Testis (tissue), 2 donors: ENCODE data around the gene COL26A1.

Source experiments
- CTCF ChIP-seq, 3 experiments: fragments of 450-650 bp in 2 of 3; fragments of 200-600 bp in 1 of 3; sonication (generic) in 1 of 3; IDR thresholded peaks; one replicate each; pipeline ENCODE4 v1.5.1; 2016 to 2019; ENCODE audit warnings: antibody characterized with exemption in 3 of 3, mild to moderate bottlenecking in 2 of 3, moderate library complexity in 1 of 3
- POLR2A ChIP-seq: fragments of 450-650 bp; IDR thresholded peaks from one replicate; pipeline ENCODE4 v1.6.1; 2017; ENCODE audit warnings: antibody characterized with exemption, mild to moderate bottlenecking, moderate library complexity

DNA sequence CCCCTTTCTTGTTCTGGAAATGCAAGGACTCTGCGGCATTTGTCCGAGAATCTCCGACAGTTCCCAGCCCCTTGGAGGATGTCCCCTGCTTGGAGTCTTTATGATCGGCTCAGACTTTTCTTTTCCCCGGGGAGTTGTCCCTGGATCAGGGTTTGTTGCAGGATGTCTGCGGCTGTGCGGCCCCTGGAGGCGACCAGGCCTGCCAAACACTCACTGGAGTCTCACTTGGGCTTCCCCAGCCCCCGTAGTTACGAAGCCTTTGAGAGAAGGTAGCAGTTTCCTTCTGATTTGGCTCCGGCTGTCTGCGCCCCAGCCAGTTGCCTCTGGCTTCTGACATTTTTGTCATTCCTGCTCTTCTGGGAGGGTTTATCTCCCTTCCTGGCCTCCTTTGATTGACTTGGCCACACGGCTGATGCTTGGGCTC is 16.1 kb downstream of the COL26A1 start:
- TF ChIP-seq CTCF (IDR thresholded peaks at IDR 0.05): no peak
- no peak for TF ChIP-seq POLR2A
